GM23338 (cell line): ENCODE results near the gene TSPOAP1. TPM values are rescaled to one million over a fixed set of nuclear protein-coding genes. Genes with fewer than 3 reads are reported as not detected.

Experiments used
- ATAC-seq: fragments of 200-7000 bp; cut with Tn5 transposase; 3 replicates; pipeline ENCODE4 v1.9.1; 2020
- DNase-seq: peaks from one replicate; pipeline ENCODE4 v3.0.0-alpha.2; 2015; ENCODE audit warnings: low spot score
- H2AFZ ChIP-seq: fragments of 200-600 bp; sonication (generic); 2 replicates; pipeline ENCODE4 v1.8.0; 2016; ENCODE audit warnings: antibody characterized with exemption, mild to moderate bottlenecking, moderate library complexity
- H3F3A ChIP-seq: fragments of 200-600 bp; sonication (generic); replicated peaks from 2 replicates; pipeline ENCODE4 v1.8.0; 2017; ENCODE audit warnings: antibody characterized with exemption, mixed run types, low read depth
- H3K27ac ChIP-seq: fragments of 200-600 bp; sonication (generic); 2 replicates; pipeline ENCODE4 v1.6.1; 2016; ENCODE audit warnings: low read depth
- H3K27me3 ChIP-seq: fragments of 200-600 bp; sonication (generic); 2 replicates; pipeline ENCODE4 v1.8.0; 2016; ENCODE audit warnings: mild to moderate bottlenecking, mixed run types, moderate library complexity; ENCODE audit not compliant: insufficient read depth
- H3K36me3 ChIP-seq: fragments of 200-600 bp; sonication (generic); 2 replicates; pipeline ENCODE4 v1.8.0; 2016; ENCODE audit warnings: mild to moderate bottlenecking; ENCODE audit not compliant: insufficient read depth
- H3K4me1 ChIP-seq: fragments of 200-600 bp; sonication (generic); 2 replicates; pipeline ENCODE4 v1.8.0; 2016; ENCODE audit warnings: mild to moderate bottlenecking, moderate library complexity; ENCODE audit not compliant: insufficient read depth
- H3K4me2 ChIP-seq: fragments of 200-600 bp; sonication (generic); 2 replicates; pipeline ENCODE4 v1.7.1; 2017; ENCODE audit warnings: mixed run types
- H3K4me3 ChIP-seq: fragments of 200-600 bp; sonication (generic); 2 replicates; pipeline ENCODE4 v1.6.1; 2016; ENCODE audit warnings: mixed run types
- H3K79me2 ChIP-seq: fragments of 200-600 bp; sonication (generic); replicated peaks from 2 replicates; pipeline ENCODE4 v1.8.0; 2017; ENCODE audit warnings: mild to moderate bottlenecking; ENCODE audit not compliant: insufficient read depth
- H3K9me2 ChIP-seq: fragments of 200-600 bp; sonication (generic); 2 replicates; pipeline ENCODE4 v1.8.0; 2017; ENCODE audit not compliant: insufficient read depth
- H4K20me1 ChIP-seq: fragments of 200-600 bp; sonication (generic); replicated peaks from 2 replicates; pipeline ENCODE4 v1.8.0; 2017; ENCODE audit warnings: mild to moderate bottlenecking; ENCODE audit not compliant: insufficient read depth
- H3K27ac Mint-ChIP-seq: 2 replicates; pipeline ENCODE4 v1.8.0; 2020; ENCODE audit warnings: inconsistent platforms, mild to moderate bottlenecking, moderate library complexity, mixed read lengths
- H3K27me3 Mint-ChIP-seq: 3 replicates; pipeline ENCODE4 v1.8.0; 2022; ENCODE audit warnings: low read depth, mild to moderate bottlenecking, moderate library complexity, mixed read lengths, inconsistent platforms; ENCODE audit not compliant: insufficient read depth, poor library complexity
- H3K36me3 Mint-ChIP-seq: 3 replicates; pipeline ENCODE4 v1.8.0; 2021; ENCODE audit warnings: low read depth, mild to moderate bottlenecking, inconsistent platforms, moderate library complexity, mixed read lengths
- H3K4me1 Mint-ChIP-seq: 3 replicates; pipeline ENCODE4 v1.8.0; 2020; ENCODE audit warnings: mild to moderate bottlenecking, inconsistent platforms, mixed read lengths
- H3K4me3 Mint-ChIP-seq: 3 replicates; pipeline ENCODE4 v1.8.0; 2021; ENCODE audit warnings: moderate library complexity, mild to moderate bottlenecking, inconsistent platforms, mixed read lengths
- H3K9me3 Mint-ChIP-seq: 3 replicates; pipeline ENCODE4 v1.8.0; 2020; ENCODE audit warnings: moderate library complexity, mild to moderate bottlenecking, inconsistent platforms, mixed read lengths
- CREB1 ChIP-seq: fragments of 250-450 bp; sonication (Bioruptor Pico); IDR thresholded peaks from 2 replicates; pipeline ENCODE4 v1.5.0; 2020; ENCODE audit warnings: low read depth, mild to moderate bottlenecking, moderate library complexity
- CTCF ChIP-seq, 2 experiments: fragments of 200-600 bp in 1 of 2; sonication (generic) in 1 of 2; conservative IDR thresholded peaks; 2 replicates each; pipeline versions ENCODE4 v1.5.1 to v1.6.1; 2016 to 2017; ENCODE audit warnings: antibody characterized with exemption in 2 of 2, low read depth in 2 of 2, mild to moderate bottlenecking in 2 of 2, moderate library complexity in 1 of 2
- ETS1 ChIP-seq: IDR thresholded peaks from 2 replicates; pipeline ENCODE4 v1.6.1; 2016; ENCODE audit warnings: antibody characterized with exemption
- EZH2 ChIP-seq: fragments of 200-600 bp; sonication (generic); IDR thresholded peaks from one replicate; pipeline ENCODE4 v1.8.0; 2017; ENCODE audit warnings: antibody characterized with exemption, mild to moderate bottlenecking, low read depth; ENCODE audit not compliant: unreplicated experiment
- EZH2phosphoT487 ChIP-seq: fragments of 200-600 bp; sonication (generic); IDR thresholded peaks from one replicate; pipeline ENCODE4 v1.8.1; 2018; ENCODE audit warnings: antibody characterized with exemption; ENCODE audit not compliant: unreplicated experiment
- JUNB ChIP-seq: IDR thresholded peaks from one replicate; pipeline ENCODE4 v1.6.1; 2016; ENCODE audit warnings: antibody characterized with exemption; ENCODE audit not compliant: unreplicated experiment
- NANOG ChIP-seq: IDR thresholded peaks from 2 replicates; pipeline ENCODE4 v1.6.1; 2016; ENCODE audit warnings: antibody characterized with exemption, borderline replicate concordance
- POLR2AphosphoS5 ChIP-seq: IDR thresholded peaks from 2 replicates; pipeline ENCODE4 v1.6.1; 2016; ENCODE audit warnings: antibody characterized with exemption, low read depth
- STAT1 ChIP-seq: IDR thresholded peaks from one replicate; pipeline ENCODE4 v1.6.1; 2016; ENCODE audit warnings: antibody characterized with exemption; ENCODE audit not compliant: unreplicated experiment
- ZNF114 ChIP-seq: fragments of 250-450 bp; sonication (Bioruptor Pico); IDR thresholded peaks from 2 replicates; pipeline ENCODE4 v1.5.0; 2020; ENCODE audit warnings: mild to moderate bottlenecking, moderate library complexity
- ZNF331 ChIP-seq: fragments of 250-450 bp; sonication (Bioruptor Pico); IDR thresholded peaks from 2 replicates; pipeline ENCODE4 v1.5.0; 2020; ENCODE audit warnings: low read depth, mild to moderate bottlenecking, moderate library complexity
- ZNF462 ChIP-seq: fragments of 250-450 bp; sonication (Bioruptor Pico); IDR thresholded peaks from 2 replicates; pipeline ENCODE4 v1.5.0; 2020; ENCODE audit warnings: mild to moderate bottlenecking, moderate library complexity
- polyA plus RNA-seq: library from polyadenylated mRNA; unstranded; fragments of >200 nt; fragmentation: Nextera tagmentation; extraction: Ambion mirVana; gene quantifications from 2 replicates; pipeline ENCODE4 v1.2.1, GENCODE V29; 2016
- total RNA-seq: library from RNA; depleted of rRNA; stranded (reverse); fragments of >200 nt; shearing (Covaris generic); gene quantifications from 2 replicates; pipeline ENCODE4 v1.2.3, GENCODE V29; 2014
- TF ChIP-seq, protein P1 (sequence below): IDR thresholded peaks from one replicate; pipeline ENCODE4 v1.6.1; 2018; ENCODE audit warnings: antibody characterized with exemption; ENCODE audit not compliant: unreplicated experiment

TSPOAP1 gene
- total and polyA plus RNA-seq, 2 experiments from 2014 or later: 7.3 to 11.8 TPM

DNA sequence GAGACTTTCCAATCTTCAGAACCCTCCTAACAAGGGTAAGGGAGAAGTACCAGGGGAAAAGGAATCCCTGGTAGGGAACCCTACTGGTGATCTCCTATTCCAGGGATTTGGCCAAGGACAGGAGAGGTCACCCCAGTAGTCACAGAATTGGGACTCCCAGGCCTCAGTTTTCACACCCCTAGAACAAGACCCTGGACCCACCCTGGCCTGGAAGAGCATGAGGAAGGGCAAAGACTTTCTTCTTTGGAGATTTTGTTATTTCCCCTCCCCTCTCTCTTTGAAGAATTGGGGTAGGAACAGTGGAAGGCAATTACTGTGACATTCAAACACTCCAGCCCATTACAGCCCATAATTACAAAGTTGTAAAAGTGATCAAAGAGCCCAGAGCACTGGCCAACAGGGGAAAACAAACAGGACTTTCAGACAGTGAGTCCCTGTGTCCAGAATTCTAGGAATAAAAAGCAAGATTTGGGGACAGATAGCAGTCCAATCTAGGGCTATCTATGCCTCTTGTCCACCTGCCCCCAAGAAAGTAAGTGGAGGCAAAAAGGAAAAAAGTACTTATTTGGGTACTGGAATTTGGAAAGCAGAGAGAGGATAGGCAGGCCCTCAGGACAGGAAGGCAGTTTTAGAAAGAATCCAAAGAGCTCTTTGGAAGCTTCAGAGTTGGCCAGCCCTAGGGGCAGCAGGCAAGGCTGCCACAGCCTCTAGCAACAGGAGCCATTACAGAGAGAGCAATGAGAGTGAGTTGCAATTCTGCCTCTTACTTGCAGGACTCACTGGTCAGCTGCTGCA lies 36.8 kb upstream of the TSPOAP1 start:
- H3K27me3 Mint-ChIP-seq: peaks cover 9% of the 10 kb centered on the region
- no peak for ATAC-seq
- no peak overlapping the region for H3K27ac ChIP-seq

More for the DNA sequence above, 36.8 kb upstream of the TSPOAP1 start:
- no peaks in the 10 kb centered on the region; the same call in 2 of the 3 replicates for H3K9me3 Mint-ChIP-seq
- H3K4me3 ChIP-seq: no peak overlapping the region
- H3K4me3 Mint-ChIP-seq: no peak overlapping the region
- no peaks in the 10 kb centered on the region for H3F3A ChIP-seq
- DNase-seq: no peak
- no peaks in the 10 kb centered on the region for H3K79me2 ChIP-seq
- H3K36me3 ChIP-seq: no peaks in the 10 kb centered on the region
- H4K20me1 ChIP-seq: no peaks in the 10 kb centered on the region
- no peak overlapping the region for H2AFZ ChIP-seq
- H3K4me1 Mint-ChIP-seq: peaks cover 9% of the 10 kb centered on the region
- no peaks in the 10 kb centered on the region for H3K27me3 ChIP-seq
- TF ChIP-seq CTCF (conservative IDR thresholded peaks at IDR 0.05; ENCODE audit: low read depth in 2 of 2) (no peak), NANOG (no peak), JUNB (no peak), ZNF114 (CRISPR knock-in tag) (no peak), STAT1 (no peak), ETS1 (no peak), POLR2AphosphoS5 (no peak), EZH2phosphoT487 (no peak), EZH2 (no peak), CREB1 (CRISPR knock-in tag) (no peak), ZNF331 (CRISPR knock-in tag) (no peak), ZNF462 (CRISPR knock-in tag) (no peak)
- TF ChIP-seq, protein P1, sequence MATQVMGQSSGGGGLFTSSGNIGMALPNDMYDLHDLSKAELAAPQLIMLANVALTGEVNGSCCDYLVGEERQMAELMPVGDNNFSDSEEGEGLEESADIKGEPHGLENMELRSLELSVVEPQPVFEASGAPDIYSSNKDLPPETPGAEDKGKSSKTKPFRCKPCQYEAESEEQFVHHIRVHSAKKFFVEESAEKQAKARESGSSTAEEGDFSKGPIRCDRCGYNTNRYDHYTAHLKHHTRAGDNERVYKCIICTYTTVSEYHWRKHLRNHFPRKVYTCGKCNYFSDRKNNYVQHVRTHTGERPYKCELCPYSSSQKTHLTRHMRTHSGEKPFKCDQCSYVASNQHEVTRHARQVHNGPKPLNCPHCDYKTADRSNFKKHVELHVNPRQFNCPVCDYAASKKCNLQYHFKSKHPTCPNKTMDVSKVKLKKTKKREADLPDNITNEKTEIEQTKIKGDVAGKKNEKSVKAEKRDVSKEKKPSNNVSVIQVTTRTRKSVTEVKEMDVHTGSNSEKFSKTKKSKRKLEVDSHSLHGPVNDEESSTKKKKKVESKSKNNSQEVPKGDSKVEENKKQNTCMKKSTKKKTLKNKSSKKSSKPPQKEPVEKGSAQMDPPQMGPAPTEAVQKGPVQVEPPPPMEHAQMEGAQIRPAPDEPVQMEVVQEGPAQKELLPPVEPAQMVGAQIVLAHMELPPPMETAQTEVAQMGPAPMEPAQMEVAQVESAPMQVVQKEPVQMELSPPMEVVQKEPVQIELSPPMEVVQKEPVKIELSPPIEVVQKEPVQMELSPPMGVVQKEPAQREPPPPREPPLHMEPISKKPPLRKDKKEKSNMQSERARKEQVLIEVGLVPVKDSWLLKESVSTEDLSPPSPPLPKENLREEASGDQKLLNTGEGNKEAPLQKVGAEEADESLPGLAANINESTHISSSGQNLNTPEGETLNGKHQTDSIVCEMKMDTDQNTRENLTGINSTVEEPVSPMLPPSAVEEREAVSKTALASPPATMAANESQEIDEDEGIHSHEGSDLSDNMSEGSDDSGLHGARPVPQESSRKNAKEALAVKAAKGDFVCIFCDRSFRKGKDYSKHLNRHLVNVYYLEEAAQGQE: no peak
- H3K4me2 ChIP-seq: no peak overlapping the region
- no peaks in the 10 kb centered on the region for H3K9me2 ChIP-seq
- H3K36me3 Mint-ChIP-seq: no peaks in the 10 kb centered on the region
- H3K4me1 ChIP-seq: no peaks in the 10 kb centered on the region
- H3K27ac Mint-ChIP-seq: no peak overlapping the region
